ENCODE results near the gene POLE. TPM values are rescaled to one million over a fixed set of nuclear protein-coding genes. Genes with fewer than 3 reads are reported as not detected.

Gene POLE
- total RNA-seq, 1 experiment from 2014 or later, result 144 TPM

- no peak overlapping the region for H3K27ac Mint-ChIP-seq
- H3K4me3 Mint-ChIP-seq, result no peak overlapping the region; the same call in 1 of the 2 replicates
- ATAC-seq (no peak), DNase-seq (ENCODE audit: low spot score) (no peak)
- ChIA-PET POLR2A (no interaction called here), CTCF (interaction anchor here (1.0 to 3.0 kb wide), 5 partner anchors 10 to 42 kb away, joined by 3 to 27 read pairs (median 7); partner anchors contain the start of gene P2RX2)
- peaks cover 81% of the 10 kb centered on the region for H3K27me3 Mint-ChIP-seq (ENCODE audit: low read depth)
- peaks cover 1% of the 10 kb centered on the region for H3K9me3 Mint-ChIP-seq
- H3K4me1 Mint-ChIP-seq, result peaks cover 14% of the 10 kb centered on the region; the same call in 1 of the 2 replicates
- no peaks in the 10 kb centered on the region for H3K36me3 Mint-ChIP-seq
- TF ChIP-seq ZNF671 (CRISPR knock-in tag; IDR thresholded peaks at IDR 0.05), result no peak
- TF ChIP-seq MLX (CRISPR knock-in tag; IDR thresholded peaks at IDR 0.05), result no peak
- no peak for TF ChIP-seq RORB (CRISPR knock-in tag; IDR thresholded peaks at IDR 0.05)
- no peak for TF ChIP-seq EMX1 (CRISPR knock-in tag; IDR thresholded peaks at IDR 0.05)
- no peak for TF ChIP-seq TCF7 (CRISPR knock-in tag; IDR thresholded peaks at IDR 0.05; ENCODE audit: low read depth)
- TF ChIP-seq ESRRA (CRISPR knock-in tag; IDR thresholded peaks at IDR 0.05; ENCODE audit: borderline replicate concordance), result no peak
- TF ChIP-seq NFATC4 (CRISPR knock-in tag; IDR thresholded peaks at IDR 0.05), result no peak
- no peak for TF ChIP-seq MYBL2 (CRISPR knock-in tag; IDR thresholded peaks at IDR 0.05)
- no peak for TF ChIP-seq CDX4 (CRISPR knock-in tag; IDR thresholded peaks at IDR 0.05; ENCODE audit: borderline replicate concordance)
- TF ChIP-seq ATF2 (CRISPR knock-in tag; IDR thresholded peaks at IDR 0.05; ENCODE audit: borderline replicate concordance, low read depth), result no peak
- TF ChIP-seq ZNF512 (CRISPR knock-in tag; IDR thresholded peaks at IDR 0.05; ENCODE audit: borderline replicate concordance), result no peak
These were observed 84.4 kb downstream of the POLE start for GRCh38 chr12:132602572-132603239.

- Mint-ChIP-seq H3K27ac (no peak overlapping the region; the same call in 1 of the 2 replicates), H3K9me3 (peaks cover 5% of the 10 kb centered on the region), H3K4me1 (peaks cover 18% of the 10 kb centered on the region; the same call in 1 of the 2 replicates), H3K36me3 (no peaks in the 10 kb centered on the region), H3K27me3 (ENCODE audit: low read depth) (peaks cover 81% of the 10 kb centered on the region), H3K4me3 (peak overlapping the region; percentile 47; the same call in 1 of the 2 replicates)
- ChIA-PET POLR2A (interaction anchor here (0.6 kb wide), 1 partner anchor 35 kb away, joined by 6 read pairs; no protein-coding TSS in a partner anchor), CTCF (interaction anchor here (0.6 to 3.1 kb wide), 8 partner anchors 8 to 151 kb away, joined by 3 to 28 read pairs (median 4); partner anchors contain the start of genes LRCOL1 and P2RX2)
- ATAC-seq (no peak), DNase-seq (ENCODE audit: low spot score) (no peak)
- no peak for TF ChIP-seq NFYB (CRISPR knock-in tag; conservative IDR thresholded peaks at IDR 0.05; ENCODE audit: low read depth)
- no peak for TF ChIP-seq CDX4 (CRISPR knock-in tag; IDR thresholded peaks at IDR 0.05; ENCODE audit: borderline replicate concordance)
- no peak for TF ChIP-seq SP1 (CRISPR knock-in tag; conservative IDR thresholded peaks at IDR 0.05)
- TF ChIP-seq MLX (CRISPR knock-in tag; IDR thresholded peaks at IDR 0.05), result no peak
- no peak for TF ChIP-seq ZNF263 (CRISPR knock-in tag; IDR thresholded peaks at IDR 0.05; ENCODE audit: low read depth)
- TF ChIP-seq ZNF423 (CRISPR knock-in tag; IDR thresholded peaks at IDR 0.05), result no peak
- TF ChIP-seq ATF3 (CRISPR knock-in tag; conservative IDR thresholded peaks at IDR 0.05), result no peak
- no peak for TF ChIP-seq HMGXB4 (CRISPR knock-in tag; IDR thresholded peaks at IDR 0.05)
- no peak for TF ChIP-seq ZNF532 (CRISPR knock-in tag; IDR thresholded peaks at IDR 0.05; ENCODE audit: borderline replicate concordance)
These were observed 85.8 kb downstream of the POLE start for GRCh38 chr12:132601171-132601883.

Measured in WTC11 (cell line).